ENCODE data around the gene GTPBP2.

Gene GTPBP2

GRCh38 chr6:43613721-43614395 lies 15.2 kb downstream of the GTPBP2 start:
- Histone ChIP-seq H3K9me3 (ENCODE audit: insufficient read depth, low read length) (no peaks in the 10 kb centered on the region), H3K36me3 (replicated peaks; ENCODE audit: low read depth, low read length) (peaks cover 43% of the 10 kb centered on the region), H3K4me2 (ENCODE audit: low read length) (no peak overlapping the region), H4K20me1 (ENCODE audit: insufficient read depth, low read length) (no peaks in the 10 kb centered on the region), H3K9ac (ENCODE audit: low read length) (no peak overlapping the region), H2AFZ (ENCODE audit: low read depth, low read length) (no peak overlapping the region), H3K4me1 (ENCODE audit: low read length) (peaks cover 1% of the 10 kb centered on the region; the same call in 1 of the 2 replicates), H3K27me3 (ENCODE audit: low read depth, low read length) (no peaks in the 10 kb centered on the region), H3K4me3 (ENCODE audit: low read length) (no peak overlapping the region), H3K79me2 (ENCODE audit: low read length) (no peaks in the 10 kb centered on the region), H3K27ac (ENCODE audit: low read length) (no peak overlapping the region)
- TF ChIP-seq EZH2phosphoT487 (IDR thresholded peaks at IDR 0.05; ENCODE audit: low read depth) (no peak), CTCF (IDR thresholded peaks at IDR 0.05; ENCODE audit: low read depth, low read length) (no peak)

DNA sequence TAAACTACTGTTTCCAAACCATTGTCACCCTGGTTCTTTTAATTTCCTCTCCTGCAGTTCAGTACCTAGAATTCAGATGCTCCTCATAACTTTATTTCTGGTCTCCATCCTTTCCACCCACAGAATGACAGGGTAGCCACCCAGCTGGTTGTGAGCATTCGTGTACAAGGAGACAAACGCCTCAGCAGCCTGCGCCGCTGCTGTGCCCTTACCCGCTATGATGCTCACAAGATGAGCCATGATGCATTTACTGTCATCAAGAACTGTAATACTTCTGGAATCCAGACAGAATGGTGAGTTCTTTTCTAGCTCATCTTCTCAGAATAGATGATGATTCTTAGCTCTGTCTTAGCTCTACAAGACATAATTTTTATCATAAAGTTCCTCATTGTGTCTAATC lies 18.6 kb downstream of the GTPBP2 start:
- peaks cover 47% of the 10 kb centered on the region for H3K36me3 ChIP-seq (replicated peaks; ENCODE audit: low read depth, low read length)
- H3K27me3 ChIP-seq (ENCODE audit: low read depth, low read length) = no peaks in the 10 kb centered on the region
- no peaks in the 10 kb centered on the region for H3K79me2 ChIP-seq (ENCODE audit: low read length)
- peaks cover 7% of the 10 kb centered on the region for H3K4me1 ChIP-seq (ENCODE audit: low read length)
- H3K9me3 ChIP-seq (ENCODE audit: insufficient read depth, low read length) = no peaks in the 10 kb centered on the region
- no peak overlapping the region for H2AFZ ChIP-seq (ENCODE audit: low read depth, low read length)
- no peak for TF ChIP-seq EZH2phosphoT487 (IDR thresholded peaks at IDR 0.05; ENCODE audit: low read depth)
- no peak for TF ChIP-seq CTCF (IDR thresholded peaks at IDR 0.05; ENCODE audit: low read depth, low read length)
- no peak overlapping the region for H3K27ac ChIP-seq (ENCODE audit: low read length)
- H4K20me1 ChIP-seq (ENCODE audit: insufficient read depth, low read length) = no peaks in the 10 kb centered on the region
- H3K4me2 ChIP-seq (ENCODE audit: low read length) = no peak overlapping the region
- no peak overlapping the region for H3K4me3 ChIP-seq (ENCODE audit: low read length)
- H3K9ac ChIP-seq (ENCODE audit: low read length) = no peak overlapping the region

DNA sequence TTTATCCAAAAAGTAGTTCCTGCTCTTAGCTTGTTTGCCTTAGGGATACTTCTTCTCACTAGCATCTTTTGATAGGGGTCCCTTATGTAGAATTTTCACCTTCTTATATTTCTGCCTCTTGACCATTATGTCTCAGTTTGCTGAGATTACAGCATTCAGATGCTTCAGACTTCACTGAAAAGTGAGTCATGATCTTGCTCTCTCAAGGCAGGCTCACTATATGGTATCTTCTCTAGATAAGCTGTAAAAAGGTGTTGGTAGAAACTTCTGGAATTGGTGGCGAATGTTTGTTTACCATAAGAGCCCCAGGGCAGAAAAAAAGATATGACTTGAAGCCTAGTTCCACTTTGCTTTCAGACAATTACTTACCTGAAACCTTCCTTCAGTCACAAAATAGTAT lies 19.7 kb downstream of the GTPBP2 start:
- Histone ChIP-seq H3K27ac (ENCODE audit: low read length) (no peak overlapping the region), H3K4me3 (ENCODE audit: low read length) (no peak overlapping the region), H4K20me1 (ENCODE audit: insufficient read depth, low read length) (no peaks in the 10 kb centered on the region), H3K4me2 (ENCODE audit: low read length) (no peak overlapping the region), H3K9ac (ENCODE audit: low read length) (no peak overlapping the region), H3K79me2 (ENCODE audit: low read length) (no peaks in the 10 kb centered on the region), H3K4me1 (ENCODE audit: low read length) (peaks cover 7% of the 10 kb centered on the region), H2AFZ (ENCODE audit: low read depth, low read length) (no peak overlapping the region), H3K36me3 (replicated peaks; ENCODE audit: low read depth, low read length) (peaks cover 49% of the 10 kb centered on the region), H3K27me3 (ENCODE audit: low read depth, low read length) (no peaks in the 10 kb centered on the region), H3K9me3 (ENCODE audit: insufficient read depth, low read length) (no peaks in the 10 kb centered on the region)
- no peak for TF ChIP-seq CTCF (IDR thresholded peaks at IDR 0.05; ENCODE audit: low read depth, low read length)
- no peak for TF ChIP-seq EZH2phosphoT487 (IDR thresholded peaks at IDR 0.05; ENCODE audit: low read depth)

- Histone ChIP-seq H3K36me3 (replicated peaks; ENCODE audit: low read depth, low read length) (peaks cover 48% of the 10 kb centered on the region), H2AFZ (ENCODE audit: low read depth, low read length) (no peak overlapping the region), H3K4me2 (ENCODE audit: low read length) (no peak overlapping the region), H3K27me3 (ENCODE audit: low read depth, low read length) (no peaks in the 10 kb centered on the region), H3K9me3 (ENCODE audit: insufficient read depth, low read length) (no peaks in the 10 kb centered on the region), H3K4me1 (ENCODE audit: low read length) (peaks cover 7% of the 10 kb centered on the region), H4K20me1 (ENCODE audit: insufficient read depth, low read length) (no peaks in the 10 kb centered on the region), H3K79me2 (ENCODE audit: low read length) (no peaks in the 10 kb centered on the region), H3K9ac (ENCODE audit: low read length) (no peak overlapping the region), H3K4me3 (ENCODE audit: low read length) (no peak overlapping the region), H3K27ac (ENCODE audit: low read length) (no peak overlapping the region)
- TF ChIP-seq EZH2phosphoT487 (IDR thresholded peaks at IDR 0.05; ENCODE audit: low read depth) (no peak), CTCF (IDR thresholded peaks at IDR 0.05; ENCODE audit: low read depth, low read length) (no peak)
These were observed 20.3 kb downstream of the GTPBP2 start for GRCh38 chr6:43608807-43609206.

All from OCI-LY3 (cell line).